GM12892 (cell line): ENCODE measurements around the gene GRAMD1A.

Experiments
- POLR2A ChIP-seq: IDR thresholded peaks from 2 replicates; pipeline ENCODE4 v1.6.1; 2011; ENCODE audit warnings: low read depth, low read length, control low read depth
- TAF1 ChIP-seq: IDR thresholded peaks from 2 replicates; pipeline ENCODE4 v1.6.1; 2011; ENCODE audit warnings: low read depth, mild to moderate bottlenecking, control low read depth, low read length, borderline replicate concordance

GRCh38 chr19:35009424-35010415, 9.6 kb downstream of the GRAMD1A start:
- TF ChIP-seq POLR2A (no peak), TAF1 (no peak)
